HCT116 (cell line): ENCODE results near the gene NMD3.

Source experiments
- POLR2AphosphoS5 ChIP-seq: IDR thresholded peaks from 2 replicates; pipeline ENCODE4 v1.6.1; 2011; ENCODE audit warnings: mild to moderate bottlenecking, low read depth, low read length, moderate library complexity
- SRF ChIP-seq: IDR thresholded peaks from 2 replicates; pipeline ENCODE4 v1.6.1; 2012; ENCODE audit warnings: low read depth
- ZBTB33 ChIP-seq: IDR thresholded peaks from 2 replicates; pipeline ENCODE4 v1.6.1; 2011; ENCODE audit warnings: mild to moderate bottlenecking, low read length, moderate library complexity; ENCODE audit not compliant: insufficient replicate concordance; ENCODE audit errors: extremely low read depth
- ZNF274 ChIP-seq: fragments of 200-500 bp; sonication (Bioruptor generic); IDR thresholded peaks from 2 replicates; pipeline ENCODE4 v1.6.1; 2014; ENCODE audit warnings: mild to moderate bottlenecking, low read depth, low read length, inconsistent platforms
- TF ChIP-seq, protein P1 (sequence below), 3 experiments: fragments of 200-600 bp in 1 of 3; sonication (generic) in 1 of 3; IDR thresholded peaks in 2 of 3; conservative IDR thresholded peaks in 1 of 3; 2 replicates each; pipeline ENCODE4 v1.5.1; 2012 to 2017; ENCODE audit warnings: low read depth in 2 of 3, low read length in 2 of 3, antibody characterized with exemption in 1 of 3, borderline replicate concordance in 1 of 3, control low read depth in 1 of 3, mild to moderate bottlenecking in 1 of 3, mixed read lengths in 1 of 3, mixed run types in 1 of 3, moderate library complexity in 1 of 3; ENCODE audit not compliant: insufficient read depth in 1 of 3

- TF ChIP-seq, protein P1, sequence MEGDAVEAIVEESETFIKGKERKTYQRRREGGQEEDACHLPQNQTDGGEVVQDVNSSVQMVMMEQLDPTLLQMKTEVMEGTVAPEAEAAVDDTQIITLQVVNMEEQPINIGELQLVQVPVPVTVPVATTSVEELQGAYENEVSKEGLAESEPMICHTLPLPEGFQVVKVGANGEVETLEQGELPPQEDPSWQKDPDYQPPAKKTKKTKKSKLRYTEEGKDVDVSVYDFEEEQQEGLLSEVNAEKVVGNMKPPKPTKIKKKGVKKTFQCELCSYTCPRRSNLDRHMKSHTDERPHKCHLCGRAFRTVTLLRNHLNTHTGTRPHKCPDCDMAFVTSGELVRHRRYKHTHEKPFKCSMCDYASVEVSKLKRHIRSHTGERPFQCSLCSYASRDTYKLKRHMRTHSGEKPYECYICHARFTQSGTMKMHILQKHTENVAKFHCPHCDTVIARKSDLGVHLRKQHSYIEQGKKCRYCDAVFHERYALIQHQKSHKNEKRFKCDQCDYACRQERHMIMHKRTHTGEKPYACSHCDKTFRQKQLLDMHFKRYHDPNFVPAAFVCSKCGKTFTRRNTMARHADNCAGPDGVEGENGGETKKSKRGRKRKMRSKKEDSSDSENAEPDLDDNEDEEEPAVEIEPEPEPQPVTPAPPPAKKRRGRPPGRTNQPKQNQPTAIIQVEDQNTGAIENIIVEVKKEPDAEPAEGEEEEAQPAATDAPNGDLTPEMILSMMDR (IDR thresholded peaks at IDR 0.05 in 2 of 3, conservative IDR thresholded peaks at IDR 0.05 in 1 of 3; ENCODE audit: borderline replicate concordance in 1 of 3, insufficient read depth in 1 of 3, low read depth in 2 of 3, low read length in 2 of 3) = no peak
- no peak for TF ChIP-seq ZBTB33
- no peak for TF ChIP-seq POLR2AphosphoS5
- TF ChIP-seq ZNF274 = no peak
- TF ChIP-seq SRF = no peak
These were observed 7.5 kb upstream of the NMD3 start for GRCh38 chr3:161213644-161214043.
